ENCODE data around the gene TXLNA.
A peak's percentile ranks its signal among the peaks of the same experiment; 100 is the strongest.

The TXLNA gene

GRCh38 chr1:32205401-32206370 is 26.2 kb downstream of the TXLNA start, which contains the start of gene IQCC:
Gene IQCC, plus strand, starts transcription at chr1:32205671. Its CDS starts 11 bp downstream, at chr1:32205682.
- Histone ChIP-seq H3K27ac (ENCODE audit: insufficient read depth in 1 of 2, low read depth in 1 of 2, low read length in 2 of 2, poor library complexity in 1 of 2, severe bottlenecking in 2 of 2) (peak within 1 kb of the TSS; percentile 54 to 78), H3K9me3 (ENCODE audit: control extremely low read depth in 1 of 5, control insufficient read depth in 4 of 5, insufficient read depth in 2 of 5, low read depth in 1 of 5, low read length in 4 of 5) (no peaks in the 10 kb centered on the region), H3K27me3 (replicated peaks in 2 of 5; ENCODE audit: control insufficient read depth in 4 of 5, insufficient read depth in 5 of 5, low read length in 4 of 5) (no peaks in the 10 kb centered on the region), H3K4me1 (ENCODE audit: control extremely low read depth in 1 of 4, control insufficient read depth in 4 of 4, insufficient read depth in 4 of 4, low read length in 3 of 4) (peaks cover 3 to 36% (median 33%) of the 10 kb centered on the region in 4 experiments), H3K36me3 (ENCODE audit: control insufficient read depth in 4 of 4, insufficient read depth in 4 of 4, low read length in 3 of 4) (peaks cover 0 to 8% (median 7%) of the 10 kb centered on the region in 4 experiments), H3K4me3 (ENCODE audit: control insufficient read depth in 1 of 7, extremely low read depth in 1 of 7, insufficient read depth in 4 of 7, low read depth in 2 of 7, low read length in 6 of 7) (peak within 1 kb of the TSS; percentile 50 to 87 (median 82))
- WGBS (ENCODE audit: insufficient coverage): 3% methylated on average over 65 of the region's 77 CpGs
- CTCF ChIA-PET: interaction anchor here (1.1 to 3.3 kb wide), 3 partner anchors 7 to 111 kb away, joined by 3 to 22 read pairs (median 4); no protein-coding TSS in a partner anchor
- DNase-seq: peak; percentile 81 to 88 (median 87)
- POLR2A ChIA-PET: no interaction called here

- H3K9me3 ChIP-seq (ENCODE audit: control extremely low read depth in 1 of 5, control insufficient read depth in 4 of 5, insufficient read depth in 2 of 5, low read depth in 1 of 5, low read length in 4 of 5): no peaks in the 10 kb centered on the region
- ChIA-PET POLR2A (no interaction called here), CTCF (interaction anchor here (1.2 to 3.3 kb wide), 3 partner anchors 8 to 108 kb away, joined by 3 to 22 read pairs (median 3); no protein-coding TSS in a partner anchor)
Measured at GRCh38 chr1:32208469-32208868, 29.0 kb downstream of the TXLNA start.

GRCh38 chr1:32208891-32209328 is 29.4 kb downstream of the TXLNA start, which contains the start of gene DCDC2B:
Gene DCDC2B, plus strand, starts transcription at chr1:32209089. Its CDS starts 5 bp downstream, at chr1:32209094.
- DNase-seq: no peak
- POLR2A ChIA-PET: no interaction called here
- H3K36me3 ChIP-seq (ENCODE audit: control insufficient read depth in 4 of 4, insufficient read depth in 4 of 4, low read length in 3 of 4): peaks cover 0 to 7% (median 5%) of the 10 kb centered on the region in 4 experiments
- peaks cover 0 to 16% (median 15%) of the 10 kb centered on the region in 4 experiments for H3K4me1 ChIP-seq (ENCODE audit: control extremely low read depth in 1 of 4, control insufficient read depth in 4 of 4, insufficient read depth in 4 of 4, low read length in 3 of 4)
- H3K27me3 ChIP-seq (replicated peaks in 2 of 5; ENCODE audit: control insufficient read depth in 4 of 5, insufficient read depth in 5 of 5, low read length in 4 of 5): no peaks in the 10 kb centered on the region
- no peaks in the 10 kb centered on the region for H3K9me3 ChIP-seq (ENCODE audit: control extremely low read depth in 1 of 5, control insufficient read depth in 4 of 5, insufficient read depth in 2 of 5, low read depth in 1 of 5, low read length in 4 of 5)
- CTCF ChIA-PET: interaction anchor here (1.2 to 3.3 kb wide), 4 partner anchors 7 to 107 kb away, joined by 3 to 22 read pairs (median 8); no protein-coding TSS in a partner anchor
- no peak within 1 kb of the TSS for H3K27ac ChIP-seq (ENCODE audit: insufficient read depth in 1 of 2, low read depth in 1 of 2, low read length in 2 of 2, poor library complexity in 1 of 2, severe bottlenecking in 2 of 2)
- WGBS (ENCODE audit: insufficient coverage): 93% methylated on average over 5 of the region's 5 CpGs
- H3K4me3 ChIP-seq (ENCODE audit: control insufficient read depth in 1 of 7, extremely low read depth in 1 of 7, insufficient read depth in 4 of 7, low read depth in 2 of 7, low read length in 6 of 7): no peak within 1 kb of the TSS

More at GRCh38 chr1:32208469-32208868, 29.0 kb downstream of the TXLNA start:
- no peak for DNase-seq
- Histone ChIP-seq H3K4me1 (ENCODE audit: control extremely low read depth in 1 of 4, control insufficient read depth in 4 of 4, insufficient read depth in 4 of 4, low read length in 3 of 4) (peaks cover 0 to 16% (median 15%) of the 10 kb centered on the region in 4 experiments), H3K27me3 (replicated peaks in 2 of 5; ENCODE audit: control insufficient read depth in 4 of 5, insufficient read depth in 5 of 5, low read length in 4 of 5) (no peaks in the 10 kb centered on the region), H3K36me3 (ENCODE audit: control insufficient read depth in 4 of 4, insufficient read depth in 4 of 4, low read length in 3 of 4) (peaks cover 0 to 8% (median 7%) of the 10 kb centered on the region in 4 experiments), H3K4me3 (ENCODE audit: control insufficient read depth in 1 of 7, extremely low read depth in 1 of 7, insufficient read depth in 4 of 7, low read depth in 2 of 7, low read length in 6 of 7) (no peak overlapping the region), H3K27ac (ENCODE audit: insufficient read depth in 1 of 2, low read depth in 1 of 2, low read length in 2 of 2, poor library complexity in 1 of 2, severe bottlenecking in 2 of 2) (no peak overlapping the region)
- 92% methylated on average over 5 of the region's 6 CpGs for WGBS (ENCODE audit: insufficient coverage)

- H3K36me3 ChIP-seq (ENCODE audit: control insufficient read depth in 4 of 4, insufficient read depth in 4 of 4, low read length in 3 of 4): peaks cover 5 to 35% (median 16%) of the 10 kb centered on the region in 4 experiments
- H3K4me1 ChIP-seq (ENCODE audit: control extremely low read depth in 1 of 4, control insufficient read depth in 4 of 4, insufficient read depth in 4 of 4, low read length in 3 of 4): peaks cover 0 to 2% (median under 1%) of the 10 kb centered on the region in 4 experiments
- no peaks in the 10 kb centered on the region for H3K9me3 ChIP-seq (ENCODE audit: control extremely low read depth in 1 of 5, control insufficient read depth in 4 of 5, insufficient read depth in 2 of 5, low read depth in 1 of 5, low read length in 4 of 5)
- CTCF ChIA-PET: interaction anchor here (0.7 to 5.4 kb wide), 36 partner anchors 9 to 184 kb away, joined by 3 to 50 read pairs (median 4); partner anchors contain the start of genes CCDC28B, DCDC2B, FAM167B and FAM229A
- 96% methylated on average over 6 of the region's 10 CpGs for WGBS (ENCODE audit: insufficient coverage)
- no peaks in the 10 kb centered on the region for H3K27me3 ChIP-seq (replicated peaks in 2 of 5; ENCODE audit: control insufficient read depth in 4 of 5, insufficient read depth in 5 of 5, low read length in 4 of 5)
- POLR2A ChIA-PET: interaction anchor here (1.2 to 1.6 kb wide), 2 partner anchors 25 to 120 kb away, joined by 4 to 6 read pairs; partner anchors contain the start of gene MARCKSL1
- H3K4me3 ChIP-seq (ENCODE audit: control insufficient read depth in 1 of 7, extremely low read depth in 1 of 7, insufficient read depth in 4 of 7, low read depth in 2 of 7, low read length in 6 of 7): no peak overlapping the region
- peak; percentile 57 to 75 (median 62) for DNase-seq
- H3K27ac ChIP-seq (ENCODE audit: insufficient read depth in 1 of 2, low read depth in 1 of 2, low read length in 2 of 2, poor library complexity in 1 of 2, severe bottlenecking in 2 of 2): no peak overlapping the region
Measured at GRCh38 chr1:32215629-32216480, 36.4 kb downstream of the TXLNA start.

GRCh38 chr1:32216566-32216965 is 37.1 kb downstream of the TXLNA start:
- no peak for DNase-seq
- ChIA-PET POLR2A (interaction anchor here (0.7 to 1.6 kb wide), 3 partner anchors 24 to 120 kb away, joined by 3 to 6 read pairs (median 3); partner anchors contain the start of gene MARCKSL1), CTCF (interaction anchor here (0.9 to 5.4 kb wide), 22 partner anchors 9 to 170 kb away, joined by 3 to 50 read pairs (median 4); partner anchors contain the start of genes CCDC28B, DCDC2B, FAM167B and FAM229A)
- 96% methylated on average over 4 of the region's 5 CpGs for WGBS (ENCODE audit: insufficient coverage)
- H3K36me3 ChIP-seq (ENCODE audit: control insufficient read depth in 4 of 4, insufficient read depth in 4 of 4, low read length in 3 of 4): peaks cover 5 to 35% (median 16%) of the 10 kb centered on the region in 4 experiments
- no peak overlapping the region for H3K27ac ChIP-seq (ENCODE audit: insufficient read depth in 1 of 2, low read depth in 1 of 2, low read length in 2 of 2, poor library complexity in 1 of 2, severe bottlenecking in 2 of 2)
- H3K27me3 ChIP-seq (replicated peaks in 2 of 5; ENCODE audit: control insufficient read depth in 4 of 5, insufficient read depth in 5 of 5, low read length in 4 of 5): no peaks in the 10 kb centered on the region
- H3K4me3 ChIP-seq (ENCODE audit: control insufficient read depth in 1 of 7, extremely low read depth in 1 of 7, insufficient read depth in 4 of 7, low read depth in 2 of 7, low read length in 6 of 7): no peak overlapping the region
- no peaks in the 10 kb centered on the region for H3K9me3 ChIP-seq (ENCODE audit: control extremely low read depth in 1 of 5, control insufficient read depth in 4 of 5, insufficient read depth in 2 of 5, low read depth in 1 of 5, low read length in 4 of 5)
- H3K4me1 ChIP-seq (ENCODE audit: control extremely low read depth in 1 of 4, control insufficient read depth in 4 of 4, insufficient read depth in 4 of 4, low read length in 3 of 4): peaks cover 2 to 9% (median 7%) of the 10 kb centered on the region in 4 experiments

- Histone ChIP-seq H3K9me3 (ENCODE audit: control extremely low read depth in 1 of 5, control insufficient read depth in 4 of 5, insufficient read depth in 2 of 5, low read depth in 1 of 5, low read length in 4 of 5) (no peaks in the 10 kb centered on the region), H3K27me3 (replicated peaks in 2 of 5; ENCODE audit: control insufficient read depth in 4 of 5, insufficient read depth in 5 of 5, low read length in 4 of 5) (no peaks in the 10 kb centered on the region), H3K4me1 (ENCODE audit: control extremely low read depth in 1 of 4, control insufficient read depth in 4 of 4, insufficient read depth in 4 of 4, low read length in 3 of 4) (peaks cover 3 to 27% (median 22%) of the 10 kb centered on the region in 4 experiments), H3K36me3 (ENCODE audit: control insufficient read depth in 4 of 4, insufficient read depth in 4 of 4, low read length in 3 of 4) (peaks cover 9 to 39% (median 20%) of the 10 kb centered on the region in 4 experiments), H3K27ac (ENCODE audit: insufficient read depth in 1 of 2, low read depth in 1 of 2, low read length in 2 of 2, poor library complexity in 1 of 2, severe bottlenecking in 2 of 2) (no peak overlapping the region), H3K4me3 (ENCODE audit: control insufficient read depth in 1 of 7, extremely low read depth in 1 of 7, insufficient read depth in 4 of 7, low read depth in 2 of 7, low read length in 6 of 7) (no peak overlapping the region)
- ChIA-PET POLR2A (interaction anchor here (0.6 kb wide), 1 partner anchor 99 kb away, joined by 3 read pairs; no protein-coding TSS in a partner anchor), CTCF (interaction anchor here (0.7 to 2.8 kb wide), 5 partner anchors 9 to 149 kb away, joined by 3 to 14 read pairs (median 3); no protein-coding TSS in a partner anchor)
- no peak for DNase-seq
- WGBS (ENCODE audit: insufficient coverage): 100% methylated on average over 2 of the region's 7 CpGs
Measured at GRCh38 chr1:32219022-32219421, 39.5 kb downstream of the TXLNA start.

Data from common myeloid progenitor, CD34-positive (primary cell).